HEK293T (cell line): ENCODE results near the gene URAD.
"Not testable (repeated sequence)": the region's sequence is repeated elsewhere in the genome, so short reads cannot be mapped to it uniquely, and the experiment has no call there.

Source experiments
- CTCF ChIA-PET: fragments of 350-600 bp; formaldehyde crosslinking; extraction: SDS; loops from one replicate; lab custom pipeline; 2021; ENCODE audit warnings: antibody characterized with exemption, inconsistent platforms; lab: Yijun Ruan, JAX
- POLR2A ChIA-PET: fragments of 350-600 bp; formaldehyde crosslinking; extraction: SDS; loops from one replicate; lab custom pipeline; 2020; ENCODE audit warnings: antibody characterized with exemption, inconsistent platforms; lab: Yijun Ruan, JAX
- DNase-seq: peaks from one replicate; pipeline ENCODE4 v3.0.0; 2012; ENCODE audit warnings: mixed read lengths; ENCODE audit errors: extremely low spot score
- ARNT ChIP-seq: fragments of 450-650 bp; IDR thresholded peaks from 2 replicates; pipeline ENCODE4 v1.6.1; 2017; ENCODE audit warnings: mild to moderate bottlenecking
- BHLHE40 ChIP-seq: fragments of 450-650 bp; IDR thresholded peaks from 2 replicates; pipeline ENCODE4 v1.6.1; 2016; ENCODE audit warnings: mild to moderate bottlenecking, moderate library complexity, borderline replicate concordance
- CTBP1 ChIP-seq: fragments of 450-650 bp; IDR thresholded peaks from 2 replicates; pipeline ENCODE4 v1.6.1; 2016; ENCODE audit warnings: borderline replicate concordance
- ELF4 ChIP-seq: fragments of 450-650 bp; IDR thresholded peaks from 2 replicates; pipeline ENCODE4 v1.6.1; 2017; ENCODE audit warnings: antibody characterized with exemption
- FOXA1 ChIP-seq: fragments of 450-650 bp; IDR thresholded peaks from 2 replicates; pipeline ENCODE4 v1.6.1; 2016; ENCODE audit warnings: mild to moderate bottlenecking
- FOXK2 ChIP-seq: fragments of 450-650 bp; IDR thresholded peaks from 2 replicates; pipeline ENCODE4 v1.6.1; 2016; ENCODE audit warnings: mild to moderate bottlenecking
- FOXM1 ChIP-seq: fragments of 450-650 bp; IDR thresholded peaks from 2 replicates; pipeline ENCODE4 v1.6.1; 2017; ENCODE audit warnings: mild to moderate bottlenecking, borderline replicate concordance
- HDGF ChIP-seq: fragments of 450-650 bp; IDR thresholded peaks from 2 replicates; pipeline ENCODE4 v1.6.1; 2017; ENCODE audit warnings: antibody characterized with exemption, borderline replicate concordance
- L3MBTL2 ChIP-seq: fragments of 450-650 bp; conservative IDR thresholded peaks from 2 replicates; pipeline ENCODE4 v1.6.1; 2016; ENCODE audit warnings: mild to moderate bottlenecking
- LEF1 ChIP-seq: fragments of 450-650 bp; IDR thresholded peaks from 2 replicates; pipeline ENCODE4 v1.6.1; 2017; ENCODE audit warnings: mild to moderate bottlenecking, borderline replicate concordance
- NFRKB ChIP-seq: fragments of 450-650 bp; IDR thresholded peaks from 2 replicates; pipeline ENCODE4 v1.6.1; 2016; ENCODE audit warnings: mild to moderate bottlenecking, moderate library complexity
- SP1 ChIP-seq: fragments of 450-650 bp; IDR thresholded peaks from 2 replicates; pipeline ENCODE4 v1.6.1; 2017
- SUZ12 ChIP-seq: fragments of 450-650 bp; IDR thresholded peaks from 2 replicates; pipeline ENCODE4 v1.6.1; 2016; ENCODE audit warnings: mild to moderate bottlenecking
- TARDBP ChIP-seq: fragments of 450-650 bp; IDR thresholded peaks from 2 replicates; pipeline ENCODE4 v1.6.1; 2016
- ZNF384 ChIP-seq: fragments of 450-650 bp; IDR thresholded peaks from 2 replicates; pipeline ENCODE4 v1.6.1; 2016
- TF ChIP-seq, protein P1 (sequence below): fragments of 450-650 bp; IDR thresholded peaks from 2 replicates; pipeline ENCODE4 v1.6.1; 2016

The URAD gene

DNA sequence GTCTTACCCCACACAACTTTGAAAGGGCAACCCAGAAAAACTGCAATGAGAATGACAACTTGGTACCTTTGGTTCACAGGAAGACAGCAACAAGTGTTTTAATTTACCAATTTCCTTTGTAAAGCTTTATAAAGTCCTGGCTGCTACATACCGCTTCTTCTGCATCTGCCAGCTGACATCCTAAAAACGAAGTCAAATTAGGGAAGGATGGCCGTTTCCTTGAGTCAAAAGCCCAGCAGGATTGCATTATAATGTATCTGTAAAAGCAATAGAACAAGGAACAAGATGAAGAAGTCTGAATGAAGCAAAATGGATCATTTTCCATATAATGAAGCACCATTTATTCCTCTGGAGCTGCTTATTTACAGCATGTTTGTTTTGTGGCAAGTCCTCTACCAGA lies 25.8 kb upstream of the URAD start:
- no peak for TF ChIP-seq L3MBTL2
- no peak for TF ChIP-seq FOXK2
- no peak for TF ChIP-seq SP1
- no peak for TF ChIP-seq TARDBP
- no peak for TF ChIP-seq NFRKB
- no peak for TF ChIP-seq FOXA1
- TF ChIP-seq ARNT, result no peak
- TF ChIP-seq FOXM1, result no peak
- no peak for TF ChIP-seq BHLHE40
- no peak for TF ChIP-seq CTBP1
- no peak for TF ChIP-seq HDGF
- TF ChIP-seq, protein P1, sequence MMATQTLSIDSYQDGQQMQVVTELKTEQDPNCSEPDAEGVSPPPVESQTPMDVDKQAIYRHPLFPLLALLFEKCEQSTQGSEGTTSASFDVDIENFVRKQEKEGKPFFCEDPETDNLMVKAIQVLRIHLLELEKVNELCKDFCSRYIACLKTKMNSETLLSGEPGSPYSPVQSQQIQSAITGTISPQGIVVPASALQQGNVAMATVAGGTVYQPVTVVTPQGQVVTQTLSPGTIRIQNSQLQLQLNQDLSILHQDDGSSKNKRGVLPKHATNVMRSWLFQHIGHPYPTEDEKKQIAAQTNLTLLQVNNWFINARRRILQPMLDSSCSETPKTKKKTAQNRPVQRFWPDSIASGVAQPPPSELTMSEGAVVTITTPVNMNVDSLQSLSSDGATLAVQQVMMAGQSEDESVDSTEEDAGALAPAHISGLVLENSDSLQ, result no peak
- TF ChIP-seq ELF4, result no peak
- no peak for TF ChIP-seq LEF1
- TF ChIP-seq ZNF384, result no peak
- TF ChIP-seq SUZ12, result no peak
- ChIA-PET POLR2A (no interaction called here), CTCF (no interaction called here)
- DNase-seq, result no peak

DNA sequence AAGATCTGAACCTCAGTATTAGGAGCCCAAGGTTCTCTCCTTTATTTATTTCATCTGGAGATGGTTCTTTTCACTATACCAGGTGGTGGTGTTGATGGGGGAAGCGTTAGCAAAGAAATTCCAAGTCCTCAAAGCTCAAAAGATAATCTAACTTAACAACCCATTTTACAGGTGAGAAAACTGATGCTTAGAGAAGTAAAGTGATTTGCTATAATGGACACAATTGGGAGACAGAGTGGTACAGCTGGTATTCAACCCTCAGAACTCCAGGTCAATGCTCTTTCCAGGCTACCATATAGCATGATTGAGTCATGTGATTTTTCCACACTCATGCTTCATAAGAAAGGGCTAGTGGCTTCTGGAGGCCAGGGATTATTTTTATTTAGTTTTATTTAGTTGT lies 25.0 kb upstream of the URAD start:
- CTCF ChIA-PET, result no interaction called here
- TF ChIP-seq CTBP1 (no peak), ELF4 (no peak), ARNT (no peak)
- no peak for DNase-seq
- POLR2A ChIA-PET, result no interaction called here

DNA sequence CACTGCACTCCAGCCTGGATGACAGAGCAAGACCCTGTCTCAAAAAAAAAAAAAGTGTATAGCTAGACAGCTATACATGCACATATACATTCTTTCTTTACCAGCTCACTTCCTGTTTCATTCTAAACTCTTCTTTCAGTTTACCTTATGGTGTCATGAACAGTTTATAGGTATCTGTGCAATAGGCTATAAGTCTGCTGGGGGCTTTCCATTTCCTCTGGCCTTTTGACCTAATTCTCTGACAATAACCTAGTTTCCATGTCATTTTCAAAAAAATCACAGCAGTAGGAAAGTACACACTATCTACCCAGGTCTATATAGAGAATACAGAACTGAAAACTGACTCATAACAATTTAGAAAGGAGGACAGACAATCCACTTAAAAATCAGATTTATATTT lies 24.4 kb upstream of the URAD start:
- ChIA-PET CTCF (no interaction called here), POLR2A (no interaction called here)
- no peak for TF ChIP-seq ELF4
- no peak for TF ChIP-seq FOXM1
- TF ChIP-seq SUZ12, result no peak
- TF ChIP-seq HDGF, result no peak
- no peak for TF ChIP-seq TARDBP
- DNase-seq, result no peak

DNA sequence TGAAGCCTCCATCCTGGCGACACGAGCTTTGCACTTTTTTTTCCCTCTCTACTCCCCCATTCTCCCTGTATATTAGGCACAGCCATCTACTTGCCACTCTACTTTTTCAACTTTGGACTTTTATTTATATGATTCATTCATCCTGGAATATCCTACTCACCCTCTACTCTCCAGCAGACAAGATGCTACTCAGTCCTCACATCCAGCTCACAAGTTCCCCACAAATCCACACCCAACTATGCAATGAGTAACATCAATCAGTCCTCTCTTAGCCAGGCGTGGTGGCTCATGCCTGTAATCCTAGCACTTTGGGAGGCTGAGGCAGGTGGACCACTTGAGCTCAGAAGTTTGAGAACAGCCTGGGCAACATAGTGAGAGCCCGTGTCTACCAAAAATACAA lies 23.9 kb upstream of the URAD start:
- TF ChIP-seq ZNF384 (no peak), HDGF (no peak), NFRKB (no peak), BHLHE40 (no peak), L3MBTL2 (no peak), SP1 (no peak), LEF1 (no peak), ELF4 (no peak), CTBP1 (no peak), FOXM1 (no peak), FOXK2 (no peak), ARNT (no peak), SUZ12 (no peak), FOXA1 (no peak), TARDBP (no peak)
- TF ChIP-seq, protein P1, result no peak
- no peak for DNase-seq
- ChIA-PET POLR2A (no interaction called here), CTCF (no interaction called here)

DNA sequence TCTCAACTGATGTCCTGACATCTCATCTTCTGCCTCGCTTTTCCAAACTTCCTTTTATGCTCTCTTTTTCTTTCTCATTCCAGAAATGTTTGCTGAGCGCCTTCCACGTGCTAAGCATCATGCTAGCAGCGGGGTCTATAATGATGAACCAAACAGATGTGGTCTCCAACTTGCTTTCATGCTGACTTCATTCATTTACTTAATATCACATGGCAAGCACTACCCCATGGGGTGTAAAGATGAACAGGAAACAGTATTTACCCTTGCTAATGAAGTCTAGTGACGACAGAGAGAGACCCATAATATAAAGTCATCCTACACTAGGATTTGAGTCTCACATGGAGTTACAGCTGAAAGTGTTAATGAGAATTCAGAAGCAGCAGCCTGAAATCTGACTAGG lies 21.6 kb upstream of the URAD start:
- ChIA-PET CTCF (no interaction called here), POLR2A (no interaction called here)
- no peak for DNase-seq
- no peak for TF ChIP-seq FOXK2
- TF ChIP-seq ARNT, result no peak
- TF ChIP-seq TARDBP, result no peak
- no peak for TF ChIP-seq SUZ12
- TF ChIP-seq CTBP1, result no peak
- no peak for TF ChIP-seq NFRKB
- TF ChIP-seq, protein P1, result no peak
- no peak for TF ChIP-seq ZNF384
- TF ChIP-seq FOXA1, result no peak
- TF ChIP-seq LEF1, result no peak
- TF ChIP-seq BHLHE40, result no peak
- TF ChIP-seq FOXM1, result no peak
- TF ChIP-seq SP1, result no peak
- TF ChIP-seq L3MBTL2, result no peak
- TF ChIP-seq HDGF, result no peak
- TF ChIP-seq ELF4, result no peak

DNA sequence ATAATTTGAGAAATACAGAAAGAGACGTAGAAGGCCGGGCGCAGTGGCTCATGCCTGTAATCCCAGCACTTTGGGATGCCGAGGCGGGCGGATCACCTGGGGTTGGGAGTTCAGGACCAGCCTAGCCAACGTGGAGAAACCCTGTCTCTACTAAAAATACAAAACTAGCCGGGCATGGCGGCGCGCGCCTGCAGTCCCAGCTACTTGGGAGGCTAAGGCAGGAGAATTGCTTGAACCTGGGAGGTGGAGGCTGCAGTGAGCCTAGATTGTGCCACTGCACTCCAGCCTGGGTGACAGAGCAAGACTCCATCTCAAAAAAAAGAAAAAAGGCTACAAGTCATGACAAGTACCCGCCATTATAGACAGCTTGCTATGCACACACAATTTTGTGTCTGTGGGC lies 16.5 kb upstream of the URAD start:
- POLR2A ChIA-PET, DNase-seq, CTCF ChIA-PET: not testable (repeated sequence)

DNA sequence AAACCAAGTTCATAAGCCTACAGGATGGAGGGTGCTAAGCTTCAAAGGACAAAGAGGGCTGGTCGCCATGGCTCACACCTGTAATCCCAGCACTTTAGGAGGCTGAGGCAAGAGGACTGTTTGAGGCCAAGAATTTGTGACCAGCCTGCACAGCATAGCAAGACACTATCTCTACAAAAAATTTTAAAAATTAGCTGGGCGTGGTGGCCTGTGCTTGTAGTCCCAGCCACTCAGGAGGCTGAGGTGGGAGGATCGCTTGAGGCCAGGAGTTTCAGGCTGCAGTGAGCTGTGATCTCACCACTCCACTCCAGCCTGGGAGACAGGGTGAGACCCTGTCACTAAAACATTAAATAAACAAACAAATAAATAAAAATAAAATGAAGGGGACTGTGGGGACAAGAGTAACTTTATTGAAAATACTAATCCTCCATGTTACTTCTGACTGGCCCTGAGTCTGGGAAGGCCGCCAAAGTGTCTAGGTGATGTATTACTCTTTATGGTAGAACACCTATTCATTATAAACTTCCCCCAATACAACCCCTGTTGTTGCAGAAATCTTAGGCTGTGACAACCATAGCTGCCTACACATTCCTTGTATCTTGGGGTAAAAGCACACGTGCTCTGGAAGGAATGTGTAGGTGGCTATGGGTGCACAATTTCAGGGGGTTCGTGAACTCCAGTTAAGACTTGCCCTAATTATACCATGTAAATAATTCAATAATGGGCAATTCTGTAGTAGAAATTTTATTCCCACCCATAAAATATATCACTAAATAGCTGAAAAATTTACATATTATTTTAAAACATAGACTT lies 14.6 kb upstream of the URAD start:
- POLR2A ChIA-PET, result no interaction called here
- CTCF ChIA-PET, result no interaction called here
- TF ChIP-seq, protein P1, result no peak
- TF ChIP-seq BHLHE40, result no peak
- TF ChIP-seq SP1, result no peak
- no peak for TF ChIP-seq FOXM1
- no peak for TF ChIP-seq SUZ12
- TF ChIP-seq ARNT, result no peak
- no peak for TF ChIP-seq TARDBP
- TF ChIP-seq NFRKB, result no peak
- TF ChIP-seq L3MBTL2, result no peak
- no peak for TF ChIP-seq CTBP1
- TF ChIP-seq HDGF, result no peak
- TF ChIP-seq ELF4, result no peak
- no peak for TF ChIP-seq FOXK2
- TF ChIP-seq FOXA1, result no peak
- no peak for TF ChIP-seq ZNF384
- no peak for DNase-seq
